Pancreas (tissue), 10 donors: ENCODE results near the gene GRB10. TPM values are rescaled to one million over a fixed set of nuclear protein-coding genes. Genes with fewer than 3 reads are reported as not detected.

Source experiments
- ATAC-seq, 4 donors: fragments of 200-7000 bp; cut with Tn5 transposase; one replicate each; pipeline versions ENCODE4 v1.8.0 to v1.9.1; 2020; ENCODE audit warnings: mild to moderate bottlenecking in 4 of 4, moderate library complexity in 4 of 4
- DNase-seq, 6 donors: peaks; one replicate each; pipeline ENCODE4 v3.0.0-alpha.2; 2020
- FAIRE-seq: peaks from 2 replicates; lab custom pipeline; 2012; peaks lifted over from hg19 to GRCh38; lab: Jason Lieb, UNC
- H3K27ac ChIP-seq, 4 donors: fragments of 200-600 bp; sonication (generic); 1 replicate in 3 of 4; 2 replicates in 1 of 4; pipeline versions ENCODE4 v1.5.0 to v1.8.0; 2020
- H3K27me3 ChIP-seq, 4 donors: fragments of 200-600 bp; one replicate each; pipeline ENCODE4 v1.8.0; 2021
- H3K36me3 ChIP-seq, 3 donors: fragments of 200-600 bp; sonication (generic) in 1 of 3; one replicate each; pipeline versions ENCODE4 v1.5.0 to v1.8.0; 2020 to 2021
- H3K4me1 ChIP-seq, 3 donors: fragments of 200-600 bp; one replicate each; pipeline ENCODE4 v1.8.0; 2021
- H3K4me3 ChIP-seq, 4 donors: fragments of 200-600 bp; sonication (generic) in 2 of 4; one replicate each; pipeline versions ENCODE4 v1.5.0 to v1.8.0; 2020 to 2021
- H3K9me3 ChIP-seq, 4 donors: fragments of 200-600 bp; one replicate each; pipeline ENCODE4 v1.8.0; 2021
- CTCF ChIP-seq, 4 donors: fragments of 200-600 bp; sonication (generic) in 3 of 4; IDR thresholded peaks; one replicate each; pipeline versions ENCODE4 v1.5.0 to v1.8.0; 2021; ENCODE audit warnings: antibody characterized with exemption in 4 of 4
- WGBS, 2 donors: extraction: QIAGEN DNeasy Blood & Tissue Kit; methylation state at CpG; one replicate each; pipeline ENCODE4 v1.1.7; 2013; 5-methylcytosine and 5-hydroxymethylcytosine counted together
- intact Hi-C, 3 donors: fragments of 100-400 bp; cut with DNase I; formaldehyde crosslinking; loops; one replicate each; pipeline versions ENCODE4 v1.11.1 to v1.14.2; 2022
- polyA plus RNA-seq, 2 donors: library from polyadenylated mRNA; stranded (reverse); fragments of 200-250 nt; gene quantifications; one replicate each; pipeline ENCODE4 v1.2.3, GENCODE V29; 2013
- total RNA-seq, 6 donors: library from RNA; stranded (reverse); fragmentation: NEBNext Ultra II Directional in 4 of 6; extraction: Animal tissue kit (Norgen Biotek cat#: 25700) in 4 of 6; gene quantifications; one replicate each; pipeline versions ENCODE4 v1.2.1 to v1.2.4, GENCODE V29; 2021 to 2023
- donor health status: healthy with polysubstance abuse.
- donor health status: DM: no; HTN: no; CAD: no; lungs with moderate emphysema.
- donor health status: DM: no; HTN: no; CAD: no.
- donor health status: control.
- donor health status: control.
- donor health status: Bipolar disorder and iron deficiency.
- donor health status: DM: yes; HTN: yes; CAD: no.
- donor health status: DM: no; HTN: no; CAD: no.
- donor health status: DM: no; HTN: no; CAD: no.
- donor health status: DM: yes; HTN: yes; CAD: no.

GRB10 gene
- total and polyA plus RNA-seq, 8 donors, result 69.9 to 199 (median 133) TPM

- TF ChIP-seq CTCF (IDR thresholded peaks at IDR 0.05), result no peak
- H3K27me3 ChIP-seq, result no peaks in the 10 kb centered on the region
- H3K27ac ChIP-seq, result no peak overlapping the region
- H3K9me3 ChIP-seq, result no peaks in the 10 kb centered on the region
- intact Hi-C loops, result loop anchor here in 2 of 3 donors (10.0 kb wide), 2 partner anchors 57 to 117 kb away; no protein-coding TSS in a partner anchor
- no peak for FAIRE-seq
- no peaks in the 10 kb centered on the region for H3K4me1 ChIP-seq
- 80 to 83% methylated on average over 21 of the region's 21 CpGs for WGBS, 2 donors
- peak in 2 of 4 donors; percentile 8 to 25 for ATAC-seq
- H3K36me3 ChIP-seq, result peaks cover 7 to 48% (median 15%) of the 10 kb centered on the region in 3 donors
- DNase-seq, result no peak
- H3K4me3 ChIP-seq, result no peak overlapping the region
Observed at GRCh38 chr7:50591480-50592438, 190.9 kb downstream of the GRB10 start.

GRCh38 chr7:50591098-50591479 is 191.6 kb downstream of the GRB10 start:
- no peak for FAIRE-seq
- DNase-seq, result no peak
- no peak overlapping the region for H3K4me3 ChIP-seq
- no peak overlapping the region for H3K27ac ChIP-seq
- H3K4me1 ChIP-seq, result no peaks in the 10 kb centered on the region
- TF ChIP-seq CTCF (IDR thresholded peaks at IDR 0.05), result no peak
- 94 to 95% methylated on average over 5 of the region's 5 CpGs for WGBS, 2 donors
- no peak for ATAC-seq
- H3K27me3 ChIP-seq, result no peaks in the 10 kb centered on the region
- H3K9me3 ChIP-seq, result no peaks in the 10 kb centered on the region
- peaks cover 7 to 42% (median 15%) of the 10 kb centered on the region in 3 donors for H3K36me3 ChIP-seq
- intact Hi-C loops, result loop anchor here in 2 of 3 donors (10.0 kb wide), 2 partner anchors 56 to 116 kb away; no protein-coding TSS in a partner anchor

GRCh38 chr7:50590535-50590934 is 192.2 kb downstream of the GRB10 start:
- FAIRE-seq, result no peak

GRCh38 chr7:50589364-50589763 is 193.3 kb downstream of the GRB10 start:
- peaks cover 7 to 29% (median 13%) of the 10 kb centered on the region in 3 donors for H3K36me3 ChIP-seq
- DNase-seq (no peak), ATAC-seq (no peak), FAIRE-seq (no peak)
- no peaks in the 10 kb centered on the region for H3K9me3 ChIP-seq
- H3K4me3 ChIP-seq, result no peak overlapping the region
- H3K4me1 ChIP-seq, result no peaks in the 10 kb centered on the region
- no peak overlapping the region for H3K27ac ChIP-seq
- no peaks in the 10 kb centered on the region for H3K27me3 ChIP-seq
- TF ChIP-seq CTCF (IDR thresholded peaks at IDR 0.05), result no peak
- 82% methylated on average over 2 of the region's 2 CpGs for WGBS, 2 donors
- intact Hi-C loops, result loop anchor here in 1 of 3 donors (10.0 kb wide), 1 partner anchor 115 kb away; no protein-coding TSS in a partner anchor

More at GRCh38 chr7:50590535-50590934, 192.2 kb downstream of the GRB10 start:
- Histone ChIP-seq H3K9me3 (no peaks in the 10 kb centered on the region), H3K27me3 (no peaks in the 10 kb centered on the region), H3K36me3 (peaks cover 7 to 38% (median 15%) of the 10 kb centered on the region in 3 donors), H3K4me3 (no peak overlapping the region), H3K4me1 (no peaks in the 10 kb centered on the region), H3K27ac (no peak overlapping the region)
- ATAC-seq (no peak), DNase-seq (no peak)
- WGBS, 2 donors, result 96% methylated on average over 13 of the region's 13 CpGs
- intact Hi-C loops, result loop anchor here in 2 of 3 donors (10.0 kb wide), 2 partner anchors 56 to 116 kb away; no protein-coding TSS in a partner anchor
- TF ChIP-seq CTCF (IDR thresholded peaks at IDR 0.05), result no peak
